AG04449 (cell line): Measurements from ENCODE around the gene SZT2.

ENCODE experiments used
- CTCF ChIA-PET: fragments of 350-600 bp; formaldehyde crosslinking; extraction: SDS; loops from one replicate; lab custom pipeline; 2021; ENCODE audit warnings: antibody characterized with exemption; lab: Yijun Ruan, JAX
- POLR2A ChIA-PET: fragments of 400-600, 350-600 bp; formaldehyde crosslinking; extraction: SDS; loops from one replicate; lab custom pipeline; 2020; ENCODE audit warnings: antibody characterized with exemption, inconsistent platforms; lab: Yijun Ruan, JAX
- DNase-seq: peaks from one replicate; pipeline ENCODE4 v3.0.0-alpha.2; 2010; ENCODE audit warnings: low read depth, low spot score
- H3K4me3 ChIP-seq: 2 replicates; pipeline ENCODE4 v1.5.1; 2011; ENCODE audit warnings: low read depth, mild to moderate bottlenecking, control low read depth, low read length
- CTCF ChIP-seq: IDR thresholded peaks from one replicate; pipeline ENCODE4 v1.5.1; 2011; ENCODE audit warnings: mild to moderate bottlenecking, moderate library complexity, low read length, control low read depth, inconsistent platforms; ENCODE audit not compliant: insufficient read depth; ENCODE audit errors: missing control alignments

SZT2 gene

GRCh38 chr1:43438006-43438405 is 48.3 kb downstream of the SZT2 start:
- POLR2A ChIA-PET = interaction anchor here (0.8 kb wide), 1 partner anchor 11 kb away, joined by 3 read pairs; no protein-coding TSS in a partner anchor
- CTCF ChIA-PET = interaction anchor here (1.0 to 1.6 kb wide), 3 partner anchors 8 to 211 kb away, joined by 3 to 4 read pairs (median 3); partner anchors contain the start of gene HYI
- no peak for TF ChIP-seq CTCF
- no peak overlapping the region for H3K4me3 ChIP-seq
- DNase-seq = no peak

GRCh38 chr1:43438576-43438952 is 48.9 kb downstream of the SZT2 start:
- CTCF ChIA-PET = interaction anchor here (1.0 to 1.6 kb wide), 3 partner anchors 8 to 212 kb away, joined by 3 to 4 read pairs (median 3); partner anchors contain the start of gene HYI
- no peak for TF ChIP-seq CTCF
- POLR2A ChIA-PET = interaction anchor here (0.8 kb wide), 1 partner anchor 10 kb away, joined by 3 read pairs; no protein-coding TSS in a partner anchor
- H3K4me3 ChIP-seq = no peak overlapping the region
- no peak for DNase-seq

- POLR2A ChIA-PET = interaction anchor here (0.8 to 1.0 kb wide), 2 partner anchors 10 kb away, joined by 3 read pairs; no protein-coding TSS in a partner anchor
- TF ChIP-seq CTCF = no peak
- no peak overlapping the region for H3K4me3 ChIP-seq
- CTCF ChIA-PET = interaction anchor here (1.0 to 3.7 kb wide), 3 partner anchors 9 to 212 kb away, joined by 3 to 14 read pairs (median 3); partner anchors contain the start of gene HYI
- no peak for DNase-seq
These were observed 49.4 kb downstream of the SZT2 start for GRCh38 chr1:43438953-43439581.

GRCh38 chr1:43439781-43440180 is 50.1 kb downstream of the SZT2 start:
- DNase-seq = no peak
- no peak for TF ChIP-seq CTCF
- ChIA-PET CTCF (interaction anchor here (0.7 to 3.7 kb wide), 3 partner anchors 9 to 213 kb away, joined by 3 to 14 read pairs (median 3); no protein-coding TSS in a partner anchor), POLR2A (interaction anchor here (1.0 to 1.9 kb wide), 2 partner anchors 11 to 12 kb away, joined by 3 to 5 read pairs; no protein-coding TSS in a partner anchor)
- H3K4me3 ChIP-seq = no peak overlapping the region

GRCh38 chr1:43440358-43440757 is 50.7 kb downstream of the SZT2 start:
- DNase-seq = no peak

More at GRCh38 chr1:43440358-43440757, 50.7 kb downstream of the SZT2 start:
- POLR2A ChIA-PET = interaction anchor here (1.0 to 2.0 kb wide), 3 partner anchors 12 to 14 kb away, joined by 3 to 5 read pairs (median 5); no protein-coding TSS in a partner anchor
- TF ChIP-seq CTCF = no peak
- no peak overlapping the region for H3K4me3 ChIP-seq
- CTCF ChIA-PET = interaction anchor here (0.7 to 3.7 kb wide), 2 partner anchors 201 to 214 kb away, joined by 3 to 14 read pairs; no protein-coding TSS in a partner anchor
